DOHH2 (cell line): ENCODE measurements around the gene NUP98.

Source experiments
- H3F3A ChIP-seq: fragments of 200-600 bp; sonication (generic), shearing (Covaris generic); 2 replicates; pipeline ENCODE4 v1.6.0; 2016; ENCODE audit warnings: antibody characterized with exemption, mild to moderate bottlenecking; ENCODE audit not compliant: control insufficient read depth, insufficient read depth
- H3K27ac ChIP-seq: fragments of 200-600 bp; sonication (generic); 2 replicates; pipeline ENCODE4 v1.5.1; 2014; ENCODE audit warnings: low read depth, mild to moderate bottlenecking, low read length, moderate library complexity
- H3K27me3 ChIP-seq: fragments of 200-600 bp; sonication (generic); 2 replicates; pipeline ENCODE4 v1.6.1; 2014; ENCODE audit warnings: mild to moderate bottlenecking, low read length, mixed read lengths; ENCODE audit not compliant: control insufficient read depth
- H3K36me3 ChIP-seq: fragments of 200-600 bp; sonication (generic); 2 replicates; pipeline ENCODE4 v1.6.1; 2014; ENCODE audit warnings: mild to moderate bottlenecking, low read length, moderate library complexity, mixed read lengths; ENCODE audit not compliant: control insufficient read depth
- H3K4me1 ChIP-seq: fragments of 200-600 bp; sonication (generic); 2 replicates; pipeline ENCODE4 v1.6.1; 2014; ENCODE audit warnings: mild to moderate bottlenecking, low read length, mixed read lengths; ENCODE audit not compliant: control insufficient read depth
- H3K4me2 ChIP-seq: fragments of 200-600 bp; sonication (generic); 2 replicates; pipeline ENCODE4 v1.6.0; 2014; ENCODE audit warnings: mild to moderate bottlenecking, low read length, moderate library complexity
- H3K4me3 ChIP-seq: fragments of 200-600 bp; sonication (generic); 2 replicates; pipeline ENCODE4 v1.5.1; 2014; ENCODE audit warnings: mild to moderate bottlenecking, low read length, mixed read lengths
- H3K79me2 ChIP-seq: fragments of 200-600 bp; sonication (generic); 2 replicates; pipeline ENCODE4 v1.6.1; 2014; ENCODE audit warnings: mild to moderate bottlenecking, low read length, mixed read lengths; ENCODE audit not compliant: control insufficient read depth
- H3K9me2 ChIP-seq: fragments of 200-600 bp; sonication (generic); replicated peaks from 2 replicates; pipeline ENCODE4 v1.6.1; 2014; ENCODE audit warnings: mild to moderate bottlenecking, low read length, mixed read lengths; ENCODE audit not compliant: control insufficient read depth
- H3K9me3 ChIP-seq: fragments of 200-600 bp; sonication (generic); 2 replicates; pipeline ENCODE4 v1.6.1; 2014; ENCODE audit warnings: antibody characterized with exemption, low read length, mixed read lengths; ENCODE audit not compliant: control insufficient read depth, insufficient read depth
- H4K20me1 ChIP-seq: fragments of 200-600 bp; sonication (generic); 2 replicates; pipeline ENCODE4 v1.6.0; 2014; ENCODE audit warnings: low read depth, mild to moderate bottlenecking, antibody characterized with exemption, low read length, moderate library complexity; ENCODE audit not compliant: control insufficient read depth, insufficient read depth
- EZH2phosphoT487 ChIP-seq: fragments of 200-600 bp; sonication (generic); IDR thresholded peaks from 2 replicates; pipeline ENCODE4 v1.6.1; 2017; ENCODE audit warnings: borderline replicate concordance, mild to moderate bottlenecking, antibody characterized with exemption, low read length, moderate library complexity, mixed read lengths
- TF ChIP-seq, protein P1 (sequence below): fragments of 200-600 bp; sonication (generic); IDR thresholded peaks from one replicate; pipeline ENCODE4 v1.5.1; 2014; ENCODE audit warnings: antibody characterized with exemption, mild to moderate bottlenecking, low read depth, low read length; ENCODE audit not compliant: poor library complexity, severe bottlenecking

The NUP98 gene

DNA sequence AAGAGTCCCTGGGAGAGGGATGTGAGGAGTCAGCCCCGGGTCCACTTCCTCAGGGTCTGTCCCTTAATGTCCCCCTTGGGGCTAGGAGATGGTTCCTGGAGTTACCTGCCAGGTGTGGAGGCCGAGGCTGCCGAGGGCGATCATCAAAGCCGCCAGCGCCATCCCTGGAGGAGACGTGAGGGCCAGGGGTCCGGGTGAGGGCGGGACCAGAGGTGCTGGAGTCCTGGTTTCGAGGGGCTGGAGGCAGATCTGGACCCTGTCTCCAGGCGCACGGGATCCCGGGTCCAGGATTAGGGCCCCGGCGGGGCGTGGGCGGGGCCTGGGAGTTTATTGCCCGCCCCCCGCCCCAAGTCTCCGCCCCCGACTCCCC lies 155.7 kb downstream of the NUP98 start, which contains the start of gene ART5:
Gene ART5, minus strand, starts transcription at position 292 of the 370 bp plus-strand sequence. Its CDS starts 130 bp downstream, at position 162.
- H3K27me3 ChIP-seq = no peaks in the 10 kb centered on the region
- H3K4me2 ChIP-seq = no peak within 1 kb of the TSS
- H3F3A ChIP-seq = no peaks in the 10 kb centered on the region
- H3K4me3 ChIP-seq = no peak within 1 kb of the TSS
- H3K9me3 ChIP-seq = no peaks in the 10 kb centered on the region
- H3K4me1 ChIP-seq = no peaks in the 10 kb centered on the region
- H3K9me2 ChIP-seq = no peaks in the 10 kb centered on the region
- no peaks in the 10 kb centered on the region for H4K20me1 ChIP-seq
- H3K36me3 ChIP-seq = no peaks in the 10 kb centered on the region
- TF ChIP-seq, protein P1, sequence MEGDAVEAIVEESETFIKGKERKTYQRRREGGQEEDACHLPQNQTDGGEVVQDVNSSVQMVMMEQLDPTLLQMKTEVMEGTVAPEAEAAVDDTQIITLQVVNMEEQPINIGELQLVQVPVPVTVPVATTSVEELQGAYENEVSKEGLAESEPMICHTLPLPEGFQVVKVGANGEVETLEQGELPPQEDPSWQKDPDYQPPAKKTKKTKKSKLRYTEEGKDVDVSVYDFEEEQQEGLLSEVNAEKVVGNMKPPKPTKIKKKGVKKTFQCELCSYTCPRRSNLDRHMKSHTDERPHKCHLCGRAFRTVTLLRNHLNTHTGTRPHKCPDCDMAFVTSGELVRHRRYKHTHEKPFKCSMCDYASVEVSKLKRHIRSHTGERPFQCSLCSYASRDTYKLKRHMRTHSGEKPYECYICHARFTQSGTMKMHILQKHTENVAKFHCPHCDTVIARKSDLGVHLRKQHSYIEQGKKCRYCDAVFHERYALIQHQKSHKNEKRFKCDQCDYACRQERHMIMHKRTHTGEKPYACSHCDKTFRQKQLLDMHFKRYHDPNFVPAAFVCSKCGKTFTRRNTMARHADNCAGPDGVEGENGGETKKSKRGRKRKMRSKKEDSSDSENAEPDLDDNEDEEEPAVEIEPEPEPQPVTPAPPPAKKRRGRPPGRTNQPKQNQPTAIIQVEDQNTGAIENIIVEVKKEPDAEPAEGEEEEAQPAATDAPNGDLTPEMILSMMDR = no peak
- no peaks in the 10 kb centered on the region for H3K79me2 ChIP-seq
- no peak within 1 kb of the TSS for H3K27ac ChIP-seq

DNA sequence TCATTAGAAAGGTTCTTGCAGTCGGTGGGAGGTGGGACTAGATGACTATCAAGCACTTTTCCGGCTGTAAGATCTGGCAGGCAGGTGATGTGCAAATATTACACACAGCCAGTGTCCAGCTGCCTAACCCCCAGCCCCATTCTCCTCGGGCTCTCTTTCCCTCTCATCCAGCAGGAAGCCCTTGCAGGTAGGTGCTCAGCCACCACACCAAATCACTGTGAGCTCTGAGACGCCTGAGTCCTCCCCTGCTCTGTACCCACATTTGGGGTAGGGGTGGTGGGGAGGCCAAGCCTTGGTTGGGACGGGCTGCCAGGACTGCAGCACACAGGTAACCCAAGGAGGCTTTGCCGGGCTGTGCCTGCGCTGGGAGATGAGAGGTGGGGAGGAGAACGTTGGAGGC lies 156.2 kb downstream of the NUP98 start:
- Histone ChIP-seq H3K4me3 (no peak overlapping the region), H3K4me2 (no peak overlapping the region)
- no peak for TF ChIP-seq EZH2phosphoT487
- TF ChIP-seq, protein P1 = no peak

DNA sequence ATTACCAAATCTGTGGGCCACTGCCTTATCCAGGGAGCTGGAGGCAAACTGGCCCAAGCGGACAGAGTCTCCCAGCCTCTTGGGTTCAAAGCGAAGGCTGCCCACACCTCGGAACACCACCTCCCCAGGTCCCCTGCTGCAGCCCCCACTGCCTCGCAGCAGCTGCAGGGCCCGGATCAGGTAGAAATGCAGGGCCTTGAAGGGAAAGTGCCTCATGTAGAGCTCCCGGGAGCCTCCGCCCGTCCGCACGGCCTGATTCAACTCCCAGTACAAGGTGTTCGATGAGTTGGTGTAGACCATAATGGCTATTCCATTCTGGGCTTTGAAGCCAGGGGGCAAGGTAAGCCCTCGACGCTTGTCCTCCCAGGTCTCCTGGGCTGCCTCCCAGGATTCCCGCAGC lies 157.5 kb downstream of the NUP98 start:
- no peaks in the 10 kb centered on the region for H3K9me3 ChIP-seq
- H4K20me1 ChIP-seq = no peaks in the 10 kb centered on the region
- no peaks in the 10 kb centered on the region for H3K9me2 ChIP-seq
- no peaks in the 10 kb centered on the region for H3F3A ChIP-seq
- no peak for TF ChIP-seq EZH2phosphoT487
- TF ChIP-seq, protein P1 = no peak
- H3K27ac ChIP-seq = no peak overlapping the region
- no peak overlapping the region for H3K4me3 ChIP-seq
- H3K36me3 ChIP-seq = no peaks in the 10 kb centered on the region
- no peaks in the 10 kb centered on the region for H3K79me2 ChIP-seq
- H3K4me2 ChIP-seq = no peak overlapping the region
- no peaks in the 10 kb centered on the region for H3K4me1 ChIP-seq
- H3K27me3 ChIP-seq = no peaks in the 10 kb centered on the region

More for the DNA sequence above, 156.2 kb downstream of the NUP98 start:
- H3K79me2 ChIP-seq = no peaks in the 10 kb centered on the region
- no peaks in the 10 kb centered on the region for H3K4me1 ChIP-seq
- H3F3A ChIP-seq = no peaks in the 10 kb centered on the region
- no peaks in the 10 kb centered on the region for H3K9me3 ChIP-seq
- H4K20me1 ChIP-seq = no peaks in the 10 kb centered on the region
- H3K9me2 ChIP-seq = no peaks in the 10 kb centered on the region
- H3K27me3 ChIP-seq = no peaks in the 10 kb centered on the region
- no peaks in the 10 kb centered on the region for H3K36me3 ChIP-seq
- no peak overlapping the region for H3K27ac ChIP-seq

DNA sequence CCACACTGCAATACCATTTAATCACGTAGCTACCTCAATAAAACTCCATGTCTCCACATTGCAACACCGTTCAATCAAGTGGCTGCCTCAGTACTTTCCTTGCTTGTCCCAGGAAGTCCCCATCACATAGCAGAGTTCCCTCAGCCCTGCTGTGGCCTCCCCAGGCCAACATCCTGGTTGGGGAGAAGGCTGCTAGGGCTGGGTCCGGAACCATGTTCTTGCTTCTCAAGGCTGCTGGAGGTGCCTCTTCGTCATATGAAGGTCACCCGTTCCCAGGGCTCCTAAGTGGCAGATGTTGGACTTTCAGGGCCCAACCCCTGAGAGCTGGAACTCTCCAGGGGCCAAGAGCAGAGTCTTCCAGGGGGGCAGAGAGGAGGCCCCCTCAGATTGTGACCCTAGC lies 158.8 kb downstream of the NUP98 start:
- Histone ChIP-seq H4K20me1 (no peaks in the 10 kb centered on the region), H3K4me1 (no peaks in the 10 kb centered on the region), H3K27me3 (no peaks in the 10 kb centered on the region), H3K36me3 (no peaks in the 10 kb centered on the region), H3K9me2 (no peaks in the 10 kb centered on the region), H3K27ac (no peak overlapping the region), H3F3A (no peaks in the 10 kb centered on the region), H3K4me2 (no peak overlapping the region), H3K9me3 (no peaks in the 10 kb centered on the region), H3K4me3 (no peak overlapping the region), H3K79me2 (no peaks in the 10 kb centered on the region)
- no peak for TF ChIP-seq EZH2phosphoT487
- TF ChIP-seq, protein P1 = no peak
